HepG2 (cell line): ENCODE data around the gene SPSB2. TPM values are rescaled to one million over a fixed set of nuclear protein-coding genes. Genes with fewer than 3 reads are reported as not detected.
A peak's percentile ranks its signal among the peaks of the same experiment; 100 is the strongest.

Experiments
- ATAC-seq: fragments of 200-7000 bp; cut with Tn5 transposase; 3 replicates; pipeline ENCODE4 v1.9.1; 2020; ENCODE audit warnings: mild to moderate bottlenecking, moderate library complexity
- BruUV-seq: library from RNA; stranded (reverse); fragments of 400-500 nt; replicated peaks from 2 replicates; lab custom pipeline; 2021; lab: Mats Ljungman, UMichigan
- CTCF ChIA-PET: fragments of 300-600 bp; formaldehyde crosslinking; extraction: SDS; loops from one replicate; lab custom pipeline; 2021; ENCODE audit warnings: low total read pairs, inconsistent platforms, low intra/inter-chr PET ratio; lab: Yijun Ruan, JAX
- POLR2A ChIA-PET: fragments of 350-600 bp; sonication (Branson Sonifier 250); formaldehyde crosslinking; loops from one replicate; lab custom pipeline; 2020; ENCODE audit warnings: antibody characterized with exemption, inconsistent platforms; lab: Yijun Ruan, JAX
- DNase-seq: peaks from one replicate; pipeline ENCODE4 v3.0.0-alpha.2; 2015; ENCODE audit warnings: low spot score
- FAIRE-seq: peaks from 3 replicates; lab custom pipeline; 2011; peaks lifted over from hg19 to GRCh38; lab: Jason Lieb, UNC
- H2AFZ ChIP-seq: one replicate; pipeline ENCODE4 v1.6.1; 2011; ENCODE audit warnings: low read length, inconsistent platforms
- H3K27ac ChIP-seq: fragments of 300-600 bp; 3 replicates; pipeline ENCODE4 v1.8.0; 2011; ENCODE audit warnings: mixed run types, mild to moderate bottlenecking, mixed read lengths, low read length, inconsistent platforms; ENCODE audit not compliant: insufficient read depth; ENCODE audit errors: extremely low read length
- H3K27me3 ChIP-seq, 2 experiments: fragments of 200-600 bp in 1 of 2; 2 replicates in 1 of 2; 3 replicates in 1 of 2; pipeline versions ENCODE4 v1.6.0 to v1.8.0; 2011; ENCODE audit warnings: low read length in 2 of 2, mild to moderate bottlenecking in 2 of 2, moderate library complexity in 2 of 2, inconsistent platforms in 1 of 2; ENCODE audit not compliant: insufficient read depth in 2 of 2, control insufficient read depth in 1 of 2
- H3K36me3 ChIP-seq, 2 experiments: fragments of 200-600 bp in 1 of 2; replicated peaks in 1 of 2; 2 replicates in 1 of 2; 3 replicates in 1 of 2; pipeline versions ENCODE4 v1.5.1 to v1.8.0; 2011; ENCODE audit warnings: low read length in 2 of 2, inconsistent platforms in 1 of 2; ENCODE audit not compliant: insufficient read depth in 2 of 2, control insufficient read depth in 1 of 2
- H3K4me1 ChIP-seq: 2 replicates; pipeline ENCODE4 v1.5.1; 2012; ENCODE audit warnings: low read length, inconsistent platforms; ENCODE audit not compliant: insufficient read depth
- H3K4me2 ChIP-seq: 2 replicates; pipeline ENCODE4 v1.6.0; 2011; ENCODE audit warnings: low read depth, low read length, inconsistent platforms
- H3K4me3 ChIP-seq, 3 experiments: fragments of 200-600 bp in 1 of 3; sonication (generic), shearing (Covaris generic) in 1 of 3; replicated peaks in 1 of 3; 2 replicates each; pipeline ENCODE4 v1.5.1; 2011 to 2016; ENCODE audit warnings: low read length in 3 of 3, inconsistent platforms in 2 of 3, low read depth in 2 of 3, mild to moderate bottlenecking in 2 of 3, control low read depth in 1 of 3, mixed read lengths in 1 of 3; ENCODE audit not compliant: insufficient read depth in 1 of 3
- H3K79me2 ChIP-seq: one replicate; pipeline ENCODE4 v1.6.1; 2011; ENCODE audit warnings: low read length, inconsistent platforms; ENCODE audit not compliant: insufficient read depth
- H3K9ac ChIP-seq: 2 replicates; pipeline ENCODE4 v1.6.0; 2011; ENCODE audit warnings: mild to moderate bottlenecking, low read depth, low read length, inconsistent platforms; ENCODE audit not compliant: insufficient read depth
- H3K9me3 ChIP-seq: 2 replicates; pipeline ENCODE4 v1.5.1; 2012; ENCODE audit warnings: mild to moderate bottlenecking, low read length
- H4K20me1 ChIP-seq: 2 replicates; pipeline ENCODE4 v1.6.0; 2011; ENCODE audit warnings: inconsistent platforms, mild to moderate bottlenecking, low read length, moderate library complexity; ENCODE audit not compliant: insufficient read depth
- FOXP1 ChIP-seq, 2 experiments: fragments of 450-650 bp in 1 of 2; IDR thresholded peaks; 2 replicates each; pipeline ENCODE4 v1.6.1; 2017 to 2018; ENCODE audit warnings: antibody characterized with exemption in 1 of 2
- HMG20A ChIP-seq: IDR thresholded peaks from 2 replicates; pipeline ENCODE4 v1.6.1; 2016; ENCODE audit warnings: borderline replicate concordance
- HNRNPLL ChIP-seq: fragments of 200-400 bp; formaldehyde crosslinking; IDR thresholded peaks from 2 replicates; pipeline ENCODE4 v1.6.1; 2017; ENCODE audit warnings: mild to moderate bottlenecking, low read depth, low read length; ENCODE audit not compliant: poor library complexity, severe bottlenecking
- KDM1A ChIP-seq: IDR thresholded peaks from 2 replicates; pipeline ENCODE4 v1.6.1; 2016; ENCODE audit warnings: missing compliant biosample characterization
- KLF16 ChIP-seq, 2 experiments: sonication (generic) in 1 of 2; formaldehyde crosslinking in 1 of 2; IDR thresholded peaks; 2 replicates each; pipeline versions ENCODE4 v1.6.1 to v1.8.0; 2016 to 2023; ENCODE audit warnings: missing genetic modification reagents in 2 of 2, missing compliant biosample characterization in 1 of 2
- RCOR2 ChIP-seq: IDR thresholded peaks from 2 replicates; pipeline ENCODE4 v1.6.1; 2016; ENCODE audit warnings: missing biosample characterization, missing genetic modification reagents
- SNAPC2 ChIP-seq: sonication (generic); formaldehyde crosslinking; IDR thresholded peaks from 2 replicates; pipeline ENCODE4 v1.8.1; 2022; ENCODE audit warnings: mild to moderate bottlenecking, missing genetic modification reagents
- TGIF2 ChIP-seq: IDR thresholded peaks from 2 replicates; pipeline ENCODE4 v1.6.1; 2016; ENCODE audit warnings: control low read depth, missing compliant biosample characterization
- THAP11 ChIP-seq: IDR thresholded peaks from 2 replicates; pipeline ENCODE4 v1.6.1; 2016; ENCODE audit warnings: missing biosample characterization, missing genetic modification reagents
- ZIK1 ChIP-seq: sonication (generic); formaldehyde crosslinking; IDR thresholded peaks from 2 replicates; pipeline ENCODE4 v1.5.0; 2020; ENCODE audit warnings: mild to moderate bottlenecking, low read depth, missing genetic modification reagents, borderline replicate concordance
- ZNF230 ChIP-seq: sonication (generic); formaldehyde crosslinking; IDR thresholded peaks from 2 replicates; pipeline ENCODE4 v1.4.0; 2020; ENCODE audit warnings: mild to moderate bottlenecking, missing genetic modification reagents
- ZNF879 ChIP-seq: sonication (generic); formaldehyde crosslinking; IDR thresholded peaks from 2 replicates; pipeline ENCODE4 v1.8.1; 2023; ENCODE audit warnings: missing genetic modification reagents
- WGBS: methylation state at CpG from one replicate; pipeline ENCODE4 v1.1.6; 2017; ENCODE audit warnings: low lambda C conversion rate; 5-methylcytosine and 5-hydroxymethylcytosine counted together
- in situ Hi-C: cut with HindIII; loops from 2 replicates; pipeline ENCODE4 v1.10.0; 2017; ENCODE audit warnings: low pct_unique_long_range_greater_than_20kb; ENCODE audit not compliant: extremely low pct_ligation_motif_present
- intact Hi-C: fragments of 100-400 bp; cut with micrococcal nuclease; formaldehyde crosslinking; loops from one replicate; pipeline ENCODE4 v1.10.0; 2022; ENCODE audit not compliant: unreplicated experiment
- polyA plus RNA-seq, 8 experiments: library from polyadenylated mRNA; depleted of rRNA in 3 of 8; stranded (reverse) in 7 of 8; unstranded in 1 of 8; fragments of >200 nt; fragmentation: Illumina TruSeq in 4 of 8; extraction: Trizol in 4 of 8; gene quantifications; 2 replicates each; pipeline versions ENCODE4 v1.2.1 to v1.2.3, GENCODE V29; 2011 to 2016; ENCODE audit warnings: low read depth in 4 of 8, missing spikeins in 1 of 8, mixed read lengths in 1 of 8; ENCODE audit not compliant: insufficient read depth in 1 of 8
- total RNA-seq, 5 experiments: library from RNA; depleted of rRNA; stranded (reverse); fragments of >200 nt; fragmentation: Illumina TruSeq; extraction: Trizol; gene quantifications; 2 replicates each; pipeline ENCODE4 v1.2.3, GENCODE V29; 2016; ENCODE audit warnings: low read depth in 1 of 5
- TF ChIP-seq, protein P1 (sequence below): sonication (generic); formaldehyde crosslinking; IDR thresholded peaks from 2 replicates; pipeline ENCODE4 v1.5.0; 2020; ENCODE audit warnings: missing genetic modification reagents
- TF ChIP-seq, protein P2 (sequence below): sonication (generic); formaldehyde crosslinking; IDR thresholded peaks from 2 replicates; pipeline ENCODE4 v1.5.0; 2020; ENCODE audit warnings: mild to moderate bottlenecking, missing genetic modification reagents, borderline replicate concordance

Gene SPSB2
- total and polyA plus RNA-seq, 2 of the 13 experiments (the other 11 are each of a cell fraction or from before 2014, with no cell fraction given) = 2.0 to 6.2 TPM

DNA sequence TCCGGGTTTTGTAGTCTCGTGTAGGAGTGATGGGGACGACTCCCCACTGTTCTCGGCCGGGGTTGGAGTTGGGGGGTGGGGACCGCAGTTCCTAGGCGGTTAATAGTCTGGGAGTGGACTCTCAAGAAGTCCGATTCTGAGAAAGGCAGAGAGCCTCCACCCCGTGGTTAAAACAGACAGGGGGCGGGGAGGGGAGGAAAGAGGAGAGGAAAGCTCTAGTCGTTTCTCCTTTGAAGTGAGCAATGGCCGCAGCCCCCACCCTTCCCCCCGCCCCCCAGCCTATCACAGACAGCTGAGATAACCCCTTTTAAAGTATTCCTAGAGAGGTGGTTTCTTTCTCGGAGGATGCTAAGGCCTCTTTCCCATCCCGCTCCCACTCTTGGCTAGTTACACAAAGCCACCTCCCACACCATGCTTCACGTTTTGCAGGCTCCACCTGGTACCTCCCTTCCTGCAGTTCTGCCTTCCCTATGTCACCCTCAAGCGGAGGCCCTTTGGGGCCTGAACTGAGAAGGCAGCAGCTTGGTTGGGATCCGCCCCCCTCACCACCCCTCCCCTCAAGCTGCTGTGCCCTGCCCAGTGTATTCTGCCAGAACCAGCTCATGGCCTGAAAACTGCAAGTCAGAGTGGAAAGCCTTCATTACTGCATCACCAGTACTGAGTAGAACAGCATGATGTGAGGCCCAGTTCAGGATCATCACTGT lies 20.3 kb downstream of the SPSB2 start (continued):
- TF ChIP-seq RCOR2 (CRISPR knock-in tag) = no peak

DNA sequence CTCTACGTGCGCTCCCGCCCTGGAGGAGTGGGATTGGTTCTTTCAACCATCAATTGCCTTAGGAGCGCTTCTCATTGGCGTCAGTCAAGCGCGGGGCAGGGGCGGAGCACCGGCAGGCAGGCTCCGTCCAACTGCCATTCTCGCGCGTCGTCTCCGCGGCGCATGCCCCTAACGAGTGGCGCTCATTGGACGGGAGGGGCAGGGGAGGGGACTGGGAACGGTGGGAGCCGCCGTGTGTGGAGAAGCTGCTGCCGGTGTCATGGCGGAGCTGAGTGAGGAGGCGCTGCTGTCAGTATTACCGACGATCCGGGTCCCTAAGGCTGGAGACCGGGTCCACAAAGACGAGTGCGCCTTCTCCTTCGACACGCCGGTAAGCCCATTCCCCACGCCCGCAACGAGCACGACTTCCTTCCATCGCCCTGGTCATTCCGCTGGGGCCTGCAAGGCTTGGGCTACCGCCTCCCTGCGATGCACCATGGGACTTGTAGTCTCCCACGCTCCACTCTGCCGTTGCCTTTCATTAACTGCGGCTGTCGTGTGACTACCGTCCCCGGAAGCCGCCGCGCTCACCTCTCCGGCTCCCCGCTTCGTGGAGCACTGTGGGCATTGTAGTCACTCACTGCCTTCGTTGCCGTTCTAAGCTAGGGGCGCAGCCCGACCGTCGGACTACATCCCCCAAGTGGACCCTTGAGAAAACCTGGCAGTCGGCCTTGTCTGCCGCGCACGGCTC lies 21.0 kb downstream of the SPSB2 start, which contains the start of gene USP5:
Gene USP5 (plus strand): TSS at position 230 of the 730 bp plus-strand sequence. CDS start 30 bp downstream, at position 260.
- H3K9ac ChIP-seq = peak within 1 kb of the TSS; percentile 86
- H3K4me1 ChIP-seq = peaks cover 33% of the 10 kb centered on the region
- H3K4me2 ChIP-seq = peak within 1 kb of the TSS; percentile 92
- peak within 1 kb of the TSS; percentile 82 for H3K27ac ChIP-seq
- in situ Hi-C loops (no loop called here), intact Hi-C loops (loop anchor here (1.0 to 2.0 kb wide), 2 partner anchors 17 to 21 kb away; partner anchors contain the start of gene SPSB2)
- no peaks in the 10 kb centered on the region for H3K27me3 ChIP-seq
- peaks cover 8 to 48% of the 10 kb centered on the region in 2 experiments for H3K36me3 ChIP-seq
- DNase-seq (peak; percentile 98), FAIRE-seq (no peak), ATAC-seq (peak; percentile 86)
- peak within 1 kb of the TSS; percentile 25 for H2AFZ ChIP-seq
- ChIA-PET CTCF (interaction anchor here (0.9 kb wide), 1 partner anchor 17 kb away, joined by 3 read pairs; no protein-coding TSS in a partner anchor), POLR2A (interaction anchor here (0.8 to 5.2 kb wide), 28 partner anchors 9 to 318 kb away, joined by 3 to 132 read pairs (median 10); partner anchors contain the start of genes C12orf57, COPS7A, GAPDH and GNB3)
- H3K9me3 ChIP-seq = no peaks in the 10 kb centered on the region
- H3K79me2 ChIP-seq = peaks cover 37% of the 10 kb centered on the region
- 2% methylated on average over 12 of the region's 65 CpGs for WGBS
- peak within 1 kb of the TSS; percentile 79 to 95 (median 85) for H3K4me3 ChIP-seq
- no peaks in the 10 kb centered on the region; the same call in 1 of the 2 replicates for H4K20me1 ChIP-seq
- BruUV-seq = TSS peak; percentile 73
- TF ChIP-seq, protein P1, sequence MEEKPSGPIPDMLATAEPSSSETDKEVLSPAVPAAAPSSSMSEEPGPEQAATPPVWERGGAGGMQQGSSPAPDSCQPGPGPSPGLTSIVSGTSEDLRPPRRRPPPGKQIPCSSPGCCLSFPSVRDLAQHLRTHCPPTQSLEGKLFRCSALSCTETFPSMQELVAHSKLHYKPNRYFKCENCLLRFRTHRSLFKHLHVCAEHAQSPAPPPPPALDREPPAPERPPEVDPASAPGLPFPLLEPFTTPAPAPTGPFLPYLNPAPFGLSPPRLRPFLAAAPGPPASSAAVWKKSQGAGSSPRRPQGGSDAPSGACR = peak; percentile 32; the same call in 1 of the 2 replicates
- TF ChIP-seq, protein P2, sequence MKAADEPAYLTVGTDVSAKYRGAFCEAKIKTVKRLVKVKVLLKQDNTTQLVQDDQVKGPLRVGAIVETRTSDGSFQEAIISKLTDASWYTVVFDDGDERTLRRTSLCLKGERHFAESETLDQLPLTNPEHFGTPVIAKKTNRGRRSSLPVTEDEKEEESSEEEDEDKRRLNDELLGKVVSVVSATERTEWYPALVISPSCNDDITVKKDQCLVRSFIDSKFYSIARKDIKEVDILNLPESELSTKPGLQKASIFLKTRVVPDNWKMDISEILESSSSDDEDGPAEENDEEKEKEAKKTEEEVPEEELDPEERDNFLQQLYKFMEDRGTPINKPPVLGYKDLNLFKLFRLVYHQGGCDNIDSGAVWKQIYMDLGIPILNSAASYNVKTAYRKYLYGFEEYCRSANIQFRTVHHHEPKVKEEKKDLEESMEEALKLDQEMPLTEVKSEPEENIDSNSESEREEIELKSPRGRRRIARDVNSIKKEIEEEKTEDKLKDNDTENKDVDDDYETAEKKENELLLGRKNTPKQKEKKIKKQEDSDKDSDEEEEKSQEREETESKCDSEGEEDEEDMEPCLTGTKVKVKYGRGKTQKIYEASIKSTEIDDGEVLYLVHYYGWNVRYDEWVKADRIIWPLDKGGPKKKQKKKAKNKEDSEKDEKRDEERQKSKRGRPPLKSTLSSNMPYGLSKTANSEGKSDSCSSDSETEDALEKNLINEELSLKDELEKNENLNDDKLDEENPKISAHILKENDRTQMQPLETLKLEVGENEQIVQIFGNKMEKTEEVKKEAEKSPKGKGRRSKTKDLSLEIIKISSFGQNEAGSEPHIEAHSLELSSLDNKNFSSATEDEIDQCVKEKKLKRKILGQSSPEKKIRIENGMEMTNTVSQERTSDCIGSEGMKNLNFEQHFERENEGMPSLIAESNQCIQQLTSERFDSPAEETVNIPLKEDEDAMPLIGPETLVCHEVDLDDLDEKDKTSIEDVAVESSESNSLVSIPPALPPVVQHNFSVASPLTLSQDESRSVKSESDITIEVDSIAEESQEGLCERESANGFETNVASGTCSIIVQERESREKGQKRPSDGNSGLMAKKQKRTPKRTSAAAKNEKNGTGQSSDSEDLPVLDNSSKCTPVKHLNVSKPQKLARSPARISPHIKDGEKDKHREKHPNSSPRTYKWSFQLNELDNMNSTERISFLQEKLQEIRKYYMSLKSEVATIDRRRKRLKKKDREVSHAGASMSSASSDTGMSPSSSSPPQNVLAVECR (CRISPR knock-in tag) = peak; percentile 84
- TF ChIP-seq ZNF230 (CRISPR knock-in tag) = peak; percentile 41; the same call in 1 of the 2 replicates
- no peak for TF ChIP-seq KDM1A
- TF ChIP-seq ZIK1 = no peak
- peak; percentile 99 for TF ChIP-seq THAP11 (CRISPR knock-in tag)
- TF ChIP-seq ZNF879 = no peak; the same call in 1 of the 2 replicates
- no peak for TF ChIP-seq HMG20A (CRISPR knock-in tag)
- TF ChIP-seq SNAPC2 (CRISPR knock-in tag) = peak; percentile 66; the same call in 1 of the 2 replicates
- TF ChIP-seq KLF16 (CRISPR knock-in tag; IDR thresholded peaks at IDR 0.05) = peak in 1 of 2 experiments; percentile 86; a peak in 2 of 4 replicates
- peak; percentile 92 for TF ChIP-seq HNRNPLL
- 0 out of 2 replicates have a peak, but pooled peaks have one; percentile 4 for TF ChIP-seq TGIF2 (CRISPR knock-in tag)
- no peak for TF ChIP-seq FOXP1 (IDR thresholded peaks at IDR 0.05)
- no peak for TF ChIP-seq FOXP1 (CRISPR knock-in tag; IDR thresholded peaks at IDR 0.05)
